Astrocyte (in vitro differentiated cells and primary cell): ENCODE results near the gene POLR2F. TPM values are rescaled to one million over a fixed set of nuclear protein-coding genes. Genes with fewer than 3 reads are reported as not detected.

ENCODE experiments used
- DNase-seq: peaks from one replicate; pipeline ENCODE4 v3.0.0-alpha.2; 2010; ENCODE audit warnings: low read depth
- FAIRE-seq: peaks from 2 replicates; lab custom pipeline; 2011; peaks lifted over from hg19 to GRCh38; lab: Jason Lieb, UNC
- H2AFZ ChIP-seq: 2 replicates; pipeline ENCODE4 v1.6.0; 2012; ENCODE audit warnings: low read depth, low read length, inconsistent platforms
- H3K27ac ChIP-seq: 2 replicates; pipeline ENCODE4 v1.5.1; 2011; ENCODE audit warnings: low read depth, low read length, inconsistent platforms
- H3K27me3 ChIP-seq: 2 replicates; pipeline ENCODE4 v1.6.0; 2011; ENCODE audit warnings: low read length, inconsistent platforms; ENCODE audit not compliant: insufficient read depth
- H3K36me3 ChIP-seq: 2 replicates; pipeline ENCODE4 v1.5.1; 2011; ENCODE audit warnings: low read length, inconsistent platforms; ENCODE audit not compliant: insufficient read depth
- H3K4me1 ChIP-seq: 2 replicates; pipeline ENCODE4 v1.5.1; 2011; ENCODE audit warnings: low read length, inconsistent platforms; ENCODE audit not compliant: insufficient read depth
- H3K4me2 ChIP-seq: 2 replicates; pipeline ENCODE4 v1.6.0; 2012; ENCODE audit warnings: low read length, inconsistent platforms
- H3K4me3 ChIP-seq: 2 replicates; pipeline ENCODE4 v1.5.1; 2011; ENCODE audit warnings: low read depth, mild to moderate bottlenecking, low read length, inconsistent platforms; ENCODE audit not compliant: insufficient read depth
- H3K79me2 ChIP-seq: 2 replicates; pipeline ENCODE4 v1.6.0; 2012; ENCODE audit warnings: mild to moderate bottlenecking, low read length, inconsistent platforms; ENCODE audit not compliant: insufficient read depth
- H3K9ac ChIP-seq: 2 replicates; pipeline ENCODE4 v1.6.0; 2012; ENCODE audit warnings: mild to moderate bottlenecking, low read length, inconsistent platforms
- H3K9me3 ChIP-seq: 2 replicates; pipeline ENCODE4 v1.5.1; 2012; ENCODE audit warnings: low read depth, mild to moderate bottlenecking, low read length, inconsistent platforms; ENCODE audit not compliant: insufficient read depth
- H4K20me1 ChIP-seq: 2 replicates; pipeline ENCODE4 v1.6.0; 2012; ENCODE audit warnings: low read length, inconsistent platforms; ENCODE audit not compliant: insufficient read depth
- H3K27ac Mint-ChIP-seq: one replicate; pipeline ENCODE4 v1.8.0; 2021; ENCODE audit warnings: mild to moderate bottlenecking, mixed read lengths; ENCODE audit not compliant: unreplicated experiment
- H3K27me3 Mint-ChIP-seq: one replicate; pipeline ENCODE4 v1.8.0; 2021; ENCODE audit warnings: low read depth, mixed read lengths; ENCODE audit not compliant: unreplicated experiment
- H3K36me3 Mint-ChIP-seq: one replicate; pipeline ENCODE4 v1.8.0; 2021; ENCODE audit warnings: low read depth, mixed read lengths; ENCODE audit not compliant: unreplicated experiment
- H3K4me1 Mint-ChIP-seq: one replicate; pipeline ENCODE4 v1.8.0; 2021; ENCODE audit warnings: low read depth, mixed read lengths; ENCODE audit not compliant: unreplicated experiment
- H3K4me3 Mint-ChIP-seq: one replicate; pipeline ENCODE4 v1.8.0; 2021; ENCODE audit warnings: mild to moderate bottlenecking, moderate library complexity, mixed read lengths; ENCODE audit not compliant: unreplicated experiment
- H3K9me3 Mint-ChIP-seq: one replicate; pipeline ENCODE4 v1.8.0; 2021; ENCODE audit warnings: mild to moderate bottlenecking, mixed read lengths; ENCODE audit not compliant: unreplicated experiment
- EZH2 ChIP-seq: IDR thresholded peaks from 2 replicates; pipeline ENCODE4 v1.6.1; 2012; ENCODE audit warnings: mild to moderate bottlenecking, low read length, inconsistent platforms; ENCODE audit not compliant: insufficient read depth
- total RNA-seq: library from RNA; stranded (reverse); gene quantifications from 2 replicates; pipeline ENCODE4 v1.2.1, GENCODE V29; 2021
- TF ChIP-seq, protein P1 (sequence below): IDR thresholded peaks from 2 replicates; pipeline ENCODE4 v1.5.1; 2011; ENCODE audit warnings: low read depth, mild to moderate bottlenecking, inconsistent platforms, low read length, moderate library complexity; ENCODE audit not compliant: insufficient read depth

Gene POLR2F
- total RNA-seq, 1 donor from 2014 or later: 149 TPM

DNA sequence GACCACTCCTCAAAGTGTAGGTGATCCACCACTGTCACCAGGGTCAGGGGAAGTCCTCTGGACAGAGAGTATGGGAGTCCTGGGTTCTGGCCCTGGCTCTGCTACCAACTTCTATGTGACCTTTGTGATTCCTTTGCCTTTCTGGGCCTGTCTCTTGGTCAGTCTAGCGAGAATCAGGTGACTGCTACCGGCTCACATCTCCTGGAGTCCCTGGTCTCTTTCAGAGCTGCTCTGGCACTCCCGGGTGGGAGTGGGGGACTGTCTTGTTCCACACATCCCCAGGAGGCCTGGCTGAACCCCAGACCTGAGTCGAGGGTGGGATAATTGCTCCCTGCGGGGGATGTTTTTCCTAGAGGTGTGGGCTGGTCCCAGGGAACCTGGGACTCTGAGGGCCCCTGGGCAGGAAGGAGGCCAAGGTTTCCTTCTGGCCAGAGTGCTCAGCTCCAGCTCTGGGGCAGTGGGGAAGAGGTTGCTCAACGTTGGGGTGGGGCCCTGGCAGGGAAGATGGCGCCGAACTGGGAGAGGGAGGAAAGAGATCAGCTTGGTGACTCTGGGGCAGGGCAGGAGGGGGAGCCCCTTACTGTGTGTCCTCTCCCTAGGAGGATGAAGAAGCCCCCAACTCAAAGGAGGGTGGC lies 28.8 kb downstream of the POLR2F start:
- no peak overlapping the region for H3K27ac Mint-ChIP-seq
- no peak overlapping the region for H3K4me3 Mint-ChIP-seq
- no peaks in the 10 kb centered on the region for H3K79me2 ChIP-seq
- no peak for DNase-seq
- no peaks in the 10 kb centered on the region for H3K4me1 Mint-ChIP-seq
- H3K36me3 ChIP-seq: no peaks in the 10 kb centered on the region
- no peak overlapping the region for H3K9ac ChIP-seq
- FAIRE-seq: no peak
- peaks cover 3% of the 10 kb centered on the region for H4K20me1 ChIP-seq
- H2AFZ ChIP-seq: no peak overlapping the region
- H3K4me1 ChIP-seq: no peaks in the 10 kb centered on the region
- H3K9me3 Mint-ChIP-seq: no peaks in the 10 kb centered on the region
- H3K9me3 ChIP-seq: no peaks in the 10 kb centered on the region
- H3K4me2 ChIP-seq: no peak overlapping the region
- no peak overlapping the region for H3K27ac ChIP-seq
- H3K4me3 ChIP-seq: no peak overlapping the region
- peaks cover 12% of the 10 kb centered on the region for H3K36me3 Mint-ChIP-seq
- TF ChIP-seq EZH2: no peak
- TF ChIP-seq, protein P1, sequence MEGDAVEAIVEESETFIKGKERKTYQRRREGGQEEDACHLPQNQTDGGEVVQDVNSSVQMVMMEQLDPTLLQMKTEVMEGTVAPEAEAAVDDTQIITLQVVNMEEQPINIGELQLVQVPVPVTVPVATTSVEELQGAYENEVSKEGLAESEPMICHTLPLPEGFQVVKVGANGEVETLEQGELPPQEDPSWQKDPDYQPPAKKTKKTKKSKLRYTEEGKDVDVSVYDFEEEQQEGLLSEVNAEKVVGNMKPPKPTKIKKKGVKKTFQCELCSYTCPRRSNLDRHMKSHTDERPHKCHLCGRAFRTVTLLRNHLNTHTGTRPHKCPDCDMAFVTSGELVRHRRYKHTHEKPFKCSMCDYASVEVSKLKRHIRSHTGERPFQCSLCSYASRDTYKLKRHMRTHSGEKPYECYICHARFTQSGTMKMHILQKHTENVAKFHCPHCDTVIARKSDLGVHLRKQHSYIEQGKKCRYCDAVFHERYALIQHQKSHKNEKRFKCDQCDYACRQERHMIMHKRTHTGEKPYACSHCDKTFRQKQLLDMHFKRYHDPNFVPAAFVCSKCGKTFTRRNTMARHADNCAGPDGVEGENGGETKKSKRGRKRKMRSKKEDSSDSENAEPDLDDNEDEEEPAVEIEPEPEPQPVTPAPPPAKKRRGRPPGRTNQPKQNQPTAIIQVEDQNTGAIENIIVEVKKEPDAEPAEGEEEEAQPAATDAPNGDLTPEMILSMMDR: no peak
- peaks cover 17% of the 10 kb centered on the region for H3K27me3 Mint-ChIP-seq
- no peaks in the 10 kb centered on the region for H3K27me3 ChIP-seq

- Histone ChIP-seq H3K4me2 (no peak overlapping the region), H3K27me3 (no peaks in the 10 kb centered on the region), H2AFZ (no peak overlapping the region), H4K20me1 (peaks cover 3% of the 10 kb centered on the region), H3K36me3 (no peaks in the 10 kb centered on the region), H3K9me3 (no peaks in the 10 kb centered on the region), H3K79me2 (no peaks in the 10 kb centered on the region), H3K4me1 (no peaks in the 10 kb centered on the region), H3K27ac (no peak overlapping the region), H3K9ac (no peak overlapping the region), H3K4me3 (no peak overlapping the region)
- Mint-ChIP-seq H3K27ac (peak overlapping the region; percentile 62), H3K4me1 (no peaks in the 10 kb centered on the region), H3K36me3 (peaks cover 14% of the 10 kb centered on the region), H3K9me3 (no peaks in the 10 kb centered on the region), H3K4me3 (no peak overlapping the region), H3K27me3 (peaks cover 17% of the 10 kb centered on the region)
- no peak for FAIRE-seq
- peak; percentile 73 for TF ChIP-seq EZH2
- TF ChIP-seq, protein P1: no peak
- DNase-seq: no peak
These were observed 29.7 kb downstream of the POLR2F start for GRCh38 chr22:37982938-37983859.
